Esophagus squamous epithelium (tissue), 4 donors: Measurements from ENCODE around the gene PPIH.

Experiments
- POLR2A ChIP-seq, 4 donors: fragments of 450-650 bp; IDR thresholded peaks; one replicate each; pipeline ENCODE4 v1.6.1; 2017; ENCODE audit warnings: antibody characterized with exemption in 4 of 4, mild to moderate bottlenecking in 4 of 4, moderate library complexity in 3 of 4
- TF ChIP-seq, protein P1 (sequence below), 6 experiments: fragments of 450-650 bp in 4 of 6; fragments of 200-600 bp in 2 of 6; sonication (generic) in 2 of 6; IDR thresholded peaks; one replicate each; pipeline ENCODE4 v1.5.1; 2016 to 2019; ENCODE audit warnings: antibody characterized with exemption in 6 of 6, mild to moderate bottlenecking in 4 of 6, moderate library complexity in 4 of 6

DNA sequence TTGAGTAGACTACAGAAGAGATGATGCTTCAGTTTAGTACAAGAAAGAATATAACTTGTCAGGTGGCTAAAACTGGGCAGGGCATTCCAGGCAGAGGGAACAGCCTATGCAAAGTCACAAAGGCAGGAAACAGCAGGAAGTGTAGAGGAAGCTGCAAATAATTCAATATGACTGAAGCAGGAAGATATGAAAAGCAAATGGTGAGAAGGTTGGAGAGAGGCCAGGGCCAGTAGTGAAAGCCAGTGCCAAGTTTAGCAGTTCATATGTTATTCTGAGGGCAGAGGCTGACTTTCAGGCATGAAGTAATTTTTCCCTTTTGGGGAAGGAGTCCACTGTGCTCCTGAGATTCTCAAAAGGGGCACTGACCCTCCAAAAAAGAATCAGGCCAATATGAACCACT lies 16.0 kb downstream of the PPIH start:
- TF ChIP-seq, protein P1, sequence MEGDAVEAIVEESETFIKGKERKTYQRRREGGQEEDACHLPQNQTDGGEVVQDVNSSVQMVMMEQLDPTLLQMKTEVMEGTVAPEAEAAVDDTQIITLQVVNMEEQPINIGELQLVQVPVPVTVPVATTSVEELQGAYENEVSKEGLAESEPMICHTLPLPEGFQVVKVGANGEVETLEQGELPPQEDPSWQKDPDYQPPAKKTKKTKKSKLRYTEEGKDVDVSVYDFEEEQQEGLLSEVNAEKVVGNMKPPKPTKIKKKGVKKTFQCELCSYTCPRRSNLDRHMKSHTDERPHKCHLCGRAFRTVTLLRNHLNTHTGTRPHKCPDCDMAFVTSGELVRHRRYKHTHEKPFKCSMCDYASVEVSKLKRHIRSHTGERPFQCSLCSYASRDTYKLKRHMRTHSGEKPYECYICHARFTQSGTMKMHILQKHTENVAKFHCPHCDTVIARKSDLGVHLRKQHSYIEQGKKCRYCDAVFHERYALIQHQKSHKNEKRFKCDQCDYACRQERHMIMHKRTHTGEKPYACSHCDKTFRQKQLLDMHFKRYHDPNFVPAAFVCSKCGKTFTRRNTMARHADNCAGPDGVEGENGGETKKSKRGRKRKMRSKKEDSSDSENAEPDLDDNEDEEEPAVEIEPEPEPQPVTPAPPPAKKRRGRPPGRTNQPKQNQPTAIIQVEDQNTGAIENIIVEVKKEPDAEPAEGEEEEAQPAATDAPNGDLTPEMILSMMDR (IDR thresholded peaks at IDR 0.05) = no peak
- no peak for TF ChIP-seq POLR2A (IDR thresholded peaks at IDR 0.05)
